Spleen (tissue), 11 donors: ENCODE results near the gene PCED1A. TPM values are rescaled to one million over a fixed set of nuclear protein-coding genes. Genes with fewer than 3 reads are reported as not detected.
A peak's percentile ranks its signal among the peaks of the same experiment; 100 is the strongest.

Source experiments
- DNase-seq: peaks from one replicate; pipeline ENCODE4 v3.0.0-alpha.2; 2020
- H3K27ac ChIP-seq, 8 donors: fragments of 200-600 bp; sonication (generic) in 7 of 8; 1 replicate in 4 of 8; 2 replicates in 4 of 8; pipeline versions ENCODE4 v1.5.0 to v1.8.0; 2016 to 2021; ENCODE audit warnings: inconsistent platforms in 4 of 8, mild to moderate bottlenecking in 4 of 8, moderate library complexity in 1 of 8
- H3K27me3 ChIP-seq, 7 donors: fragments of 200-600 bp; sonication (generic) in 6 of 7; replicated peaks in 1 of 7; 1 replicate in 4 of 7; 2 replicates in 3 of 7; pipeline versions ENCODE4 v1.5.0 to v1.8.0; 2016 to 2021; ENCODE audit warnings: inconsistent platforms in 3 of 7, mild to moderate bottlenecking in 1 of 7
- H3K36me3 ChIP-seq, 6 donors: fragments of 200-600 bp; sonication (generic) in 5 of 6; 1 replicate in 4 of 6; 2 replicates in 2 of 6; pipeline versions ENCODE4 v1.5.0 to v1.8.0; 2016 to 2021; ENCODE audit warnings: inconsistent platforms in 2 of 6
- H3K4me1 ChIP-seq, 6 donors: fragments of 200-600 bp; sonication (generic) in 5 of 6; 1 replicate in 3 of 6; 2 replicates in 3 of 6; pipeline versions ENCODE4 v1.5.0 to v1.8.0; 2016 to 2021; ENCODE audit warnings: inconsistent platforms in 3 of 6
- H3K4me3 ChIP-seq, 8 donors: fragments of 200-600 bp; sonication (generic) in 7 of 8; 1 replicate in 4 of 8; 2 replicates in 4 of 8; pipeline versions ENCODE4 v1.5.0 to v1.8.0; 2016 to 2021; ENCODE audit warnings: inconsistent platforms in 4 of 8, mild to moderate bottlenecking in 4 of 8, moderate library complexity in 2 of 8
- H3K9me3 ChIP-seq, 8 donors: fragments of 200-600 bp; sonication (generic) in 7 of 8; 1 replicate in 4 of 8; 2 replicates in 4 of 8; pipeline versions ENCODE4 v1.5.0 to v1.8.0; 2016 to 2021; ENCODE audit warnings: inconsistent platforms in 4 of 8
- CTCF ChIP-seq, 11 experiments: fragments of 200-600 bp in 7 of 11; fragments of 450-650 bp in 4 of 11; sonication (generic) in 4 of 11; IDR thresholded peaks in 8 of 11; conservative IDR thresholded peaks in 3 of 11; 1 replicate in 7 of 11; 2 replicates in 4 of 11; pipeline versions ENCODE4 v1.4.0 to v1.8.0; 2016 to 2021; ENCODE audit warnings: antibody characterized with exemption in 11 of 11, inconsistent platforms in 4 of 11, mild to moderate bottlenecking in 1 of 11
- POLR2A ChIP-seq, 3 donors: fragments of 450-650 bp; IDR thresholded peaks; one replicate each; pipeline ENCODE4 v1.5.1; 2017; ENCODE audit warnings: antibody characterized with exemption in 3 of 3, mild to moderate bottlenecking in 1 of 3
- POLR2AphosphoS5 ChIP-seq, 3 donors: sonication (generic); formaldehyde crosslinking; IDR thresholded peaks; one replicate each; pipeline ENCODE4 v1.5.1; 2017; ENCODE audit warnings: antibody characterized with exemption in 3 of 3
- WGBS, 5 donors: extraction: QIAGEN DNeasy Blood & Tissue Kit in 3 of 5; methylation state at CpG; one replicate each; pipeline versions ENCODE4 v1.1.5 to v1.1.7; 2013 to 2018; 5-methylcytosine and 5-hydroxymethylcytosine counted together
- intact Hi-C: fragments of 100-400 bp; cut with DNase I; formaldehyde crosslinking; loops from one replicate; pipeline ENCODE4 v1.15.0; 2023; ENCODE audit warnings: low total_unique reads
- polyA plus RNA-seq, 3 donors: library from polyadenylated mRNA; stranded (reverse); fragments of 200-250 nt; gene quantifications; one replicate each; pipeline ENCODE4 v1.2.1, GENCODE V29; 2013
- total RNA-seq, 7 donors: library from RNA; depleted of rRNA in 3 of 7; stranded (reverse); fragments of >200 nt in 3 of 7; fragmentation: NEBNext Ultra II Directional in 4 of 7; extraction: Animal tissue kit (Norgen Biotek cat#: 25700) in 4 of 7; gene quantifications; one replicate each; pipeline versions ENCODE4 v1.1.0 to v1.2.1, GENCODE V29; 2016 to 2021
- donor health status: healthy with polysubstance abuse.
- donor health status: DM: no; HTN: no; CAD: no; lungs with moderate emphysema.
- donor health status: DM: no; HTN: no; CAD: no.
- donor health status: Bipolar disorder and iron deficiency.
- donor health status: healthy.
- donor health status: DM: no; HTN: no; CAD: no.
- donor health status: DM: yes; HTN: yes; CAD: no.

Gene PCED1A
- total and polyA plus RNA-seq, 10 donors, result 38.2 to 165 (median 56.9) TPM

- no peak for DNase-seq
- Histone ChIP-seq H3K27me3 (peaks cover 0 to 43% (median 2%) of the 10 kb centered on the region in 7 donors), H3K36me3 (no peaks in the 10 kb centered on the region), H3K4me1 (peaks cover 0 to 7% (median under 1%) of the 10 kb centered on the region in 6 donors), H3K4me3 (no peak overlapping the region), H3K27ac (no peak overlapping the region), H3K9me3 (no peaks in the 10 kb centered on the region)
- no peak for TF ChIP-seq POLR2A (IDR thresholded peaks at IDR 0.05)
- intact Hi-C loops, result no loop called here
- WGBS, 5 donors, result 84 to 95% (median 92%) methylated on average over 4 of the region's 4 CpGs
Observed at GRCh38 chr20:2826655-2827054, 13.8 kb downstream of the PCED1A start.

DNA sequence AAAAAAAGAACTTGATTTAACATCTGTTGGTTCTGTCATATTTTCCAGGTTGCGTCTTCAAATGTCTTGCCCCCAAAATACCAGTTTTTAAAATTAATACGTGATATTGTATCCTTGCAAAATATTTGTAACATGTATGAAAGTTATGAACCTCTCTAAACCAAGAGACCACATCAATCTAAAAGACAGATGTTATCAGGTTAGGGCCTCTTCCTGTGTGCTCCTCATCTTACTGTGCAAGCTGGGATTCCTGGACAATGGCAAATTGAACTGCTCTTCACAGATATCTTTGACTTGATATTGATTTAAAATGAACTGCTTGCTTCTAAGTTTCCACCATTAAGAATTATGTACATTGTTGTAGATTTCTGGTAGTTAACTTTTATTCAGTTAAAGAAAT lies 14.7 kb downstream of the PCED1A start:
- no peak for TF ChIP-seq POLR2AphosphoS5 (IDR thresholded peaks at IDR 0.05)
- no peak for TF ChIP-seq POLR2A (IDR thresholded peaks at IDR 0.05)
- no peak for TF ChIP-seq CTCF (IDR thresholded peaks at IDR 0.05 in 8 of 11, conservative IDR thresholded peaks at IDR 0.05 in 3 of 11)
- DNase-seq, result no peak
- no peak overlapping the region for H3K27ac ChIP-seq
- H3K4me3 ChIP-seq, result no peak overlapping the region
- H3K4me1 ChIP-seq, result peaks cover 0 to 16% (median 5%) of the 10 kb centered on the region in 6 donors
- H3K27me3 ChIP-seq, result peaks cover 0 to 47% (median 11%) of the 10 kb centered on the region in 7 donors
- no peaks in the 10 kb centered on the region for H3K36me3 ChIP-seq
- H3K9me3 ChIP-seq, result no peaks in the 10 kb centered on the region
- WGBS, 5 donors, result 76 to 85% (median 79%) methylated on average over 2 of the region's 2 CpGs
- intact Hi-C loops, result no loop called here

DNA sequence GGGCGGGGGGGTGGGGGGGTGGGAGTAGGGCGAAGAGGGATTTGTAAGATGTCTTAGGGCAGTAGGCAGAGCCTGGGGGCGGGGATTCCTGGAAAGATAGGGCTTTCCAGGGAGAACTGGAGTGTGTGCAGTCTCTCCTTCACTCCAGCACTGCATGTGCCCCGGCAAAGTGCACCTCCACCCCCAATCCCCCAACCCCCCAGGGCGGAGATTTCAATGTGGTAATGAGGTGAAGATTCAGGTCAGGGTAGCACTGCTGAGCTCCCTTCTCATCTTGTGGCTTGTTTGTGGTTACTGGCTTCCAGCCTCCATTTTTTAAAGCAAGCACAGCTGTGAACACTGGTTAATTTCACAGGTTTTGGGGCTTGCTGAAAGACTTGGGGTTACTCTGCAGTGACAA lies 18.4 kb downstream of the PCED1A start:
- WGBS, 5 donors, result 21 to 42% (median 31%) methylated on average over 4 to 5 of the region's 5 CpGs
- Histone ChIP-seq H3K27ac (no peak overlapping the region), H3K27me3 (peaks cover 0 to 41% (median 18%) of the 10 kb centered on the region in 7 donors), H3K4me3 (no peak overlapping the region), H3K4me1 (peaks cover 0 to 28% (median 8%) of the 10 kb centered on the region in 6 donors), H3K9me3 (no peaks in the 10 kb centered on the region), H3K36me3 (no peaks in the 10 kb centered on the region)
- TF ChIP-seq POLR2AphosphoS5 (IDR thresholded peaks at IDR 0.05) (no peak), POLR2A (IDR thresholded peaks at IDR 0.05) (no peak), CTCF (IDR thresholded peaks at IDR 0.05 in 8 of 11, conservative IDR thresholded peaks at IDR 0.05 in 3 of 11) (no peak)
- intact Hi-C loops, result no loop called here
- no peak for DNase-seq

DNA sequence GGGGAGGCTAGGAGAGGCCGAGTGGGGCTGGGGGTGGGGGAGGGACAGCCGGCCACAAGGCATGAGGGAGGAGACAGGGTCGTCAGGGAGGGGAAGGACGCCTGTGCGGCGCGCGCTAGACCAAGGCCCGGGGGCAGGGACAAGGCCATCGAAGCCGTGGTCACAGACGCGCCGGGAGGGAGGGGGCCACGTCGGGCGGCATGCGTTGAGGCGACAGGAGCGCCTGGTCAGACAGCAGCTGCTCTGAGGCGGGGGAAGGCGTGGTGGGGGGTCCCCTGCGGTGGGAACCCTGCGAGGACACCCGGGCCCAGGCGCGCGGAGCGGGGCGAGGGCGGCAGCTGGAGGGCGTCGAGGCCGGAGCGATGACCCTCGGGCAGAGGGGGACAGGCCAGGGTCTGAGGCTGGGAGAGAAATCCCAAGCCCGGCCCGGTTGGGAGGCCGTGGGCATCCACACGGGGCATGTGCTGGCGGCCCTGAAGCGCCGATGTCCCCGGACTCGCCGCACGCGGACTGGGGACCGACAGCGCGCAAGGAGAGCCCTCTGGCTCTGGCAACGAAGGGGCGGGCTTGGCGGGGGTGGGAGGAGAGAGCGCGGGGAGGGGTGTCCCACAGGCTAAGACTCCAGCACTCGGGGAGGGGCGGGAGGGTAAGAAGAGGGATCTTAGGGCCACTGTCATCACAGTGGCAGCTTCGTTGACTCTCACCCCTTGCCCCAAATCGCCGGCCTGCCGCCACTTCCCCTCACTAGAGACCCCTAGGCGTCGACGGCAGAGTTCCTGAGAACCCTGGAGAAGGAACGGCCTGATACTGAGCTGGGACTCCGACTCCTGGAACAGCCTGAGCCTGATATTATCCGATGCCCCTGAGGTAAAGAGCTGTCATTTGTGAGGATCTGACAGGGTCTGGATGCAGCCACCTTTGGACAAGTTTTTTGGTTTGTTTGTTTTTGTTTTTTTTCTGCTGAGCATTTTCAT lies 19.3 kb downstream of the PCED1A start:
- Histone ChIP-seq H3K4me1 (peaks cover 0 to 28% (median 8%) of the 10 kb centered on the region in 6 donors), H3K4me3 (no peak overlapping the region), H3K36me3 (no peaks in the 10 kb centered on the region), H3K27me3 (peaks cover 0 to 41% (median 18%) of the 10 kb centered on the region in 7 donors), H3K9me3 (no peaks in the 10 kb centered on the region), H3K27ac (peak overlapping the region in 4 of 8 donors; percentile 38 to 60 (median 48))
- 12 to 21% (median 15%) methylated on average over 35 to 68 of the region's 68 CpGs for WGBS, 5 donors
- TF ChIP-seq POLR2AphosphoS5 (IDR thresholded peaks at IDR 0.05) (peak in 1 of 3 donors; percentile 17), POLR2A (IDR thresholded peaks at IDR 0.05) (no peak)
- no peak for DNase-seq
- intact Hi-C loops, result no loop called here
